ENCODE data around the gene GUCY1A2. TPM values are rescaled to one million over a fixed set of nuclear protein-coding genes. Genes with fewer than 3 reads are reported as not detected.

The GUCY1A2 gene
- total and polyA plus RNA-seq, 2 donors (not counting 3 experiments of a cell fraction or from before 2014, with no cell fraction given), result 0.02 to 0.03 TPM

DNA sequence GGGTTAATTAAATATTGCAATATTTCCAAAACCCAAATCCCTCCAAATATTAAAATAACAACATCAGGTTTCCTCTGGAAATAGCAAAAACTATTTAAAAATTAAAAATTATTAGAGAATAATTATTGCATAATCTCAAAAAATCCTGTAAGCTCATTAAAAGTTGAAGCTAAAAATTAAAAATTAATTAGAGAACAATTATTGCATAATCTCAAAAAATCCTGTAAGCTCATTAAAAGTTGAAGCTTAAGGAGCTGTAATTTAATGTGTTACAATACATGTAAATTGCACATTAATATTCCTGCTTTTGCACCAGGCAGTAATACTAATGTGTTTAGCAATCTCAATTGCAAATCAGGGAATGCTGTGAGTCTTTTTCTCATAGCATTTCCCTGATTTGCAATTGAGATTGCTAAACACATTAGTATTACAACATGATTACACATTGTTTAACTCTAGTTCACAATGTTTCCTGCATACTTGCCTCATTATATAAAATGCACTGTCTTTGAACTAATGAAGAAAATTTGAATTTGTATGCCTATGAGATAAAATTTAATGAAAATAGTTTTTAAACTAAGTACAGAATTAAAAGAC, 247.7 kb downstream of the GUCY1A2 start:
- no peak for DNase-seq (ENCODE audit: low read depth, low spot score)
- H3K27ac ChIP-seq (ENCODE audit: insufficient read depth, low read depth, low read length), result no peak overlapping the region
- ChIA-PET POLR2A (no interaction called here), CTCF (no interaction called here)
- H2AFZ ChIP-seq (ENCODE audit: low read depth, low read length), result no peak overlapping the region
- dilution Hi-C loops (cut with MboI; ENCODE audit: extremely low pct_ligation_motif_present, low sequenced_read_pairs) (no loop called here), intact Hi-C loops (cut with micrococcal nuclease) (no loop called here)
- no TSS peak for BruUV-seq (replicated peaks)
- H3K36me3 ChIP-seq (ENCODE audit: control insufficient read depth in 2 of 2, extremely low read depth in 1 of 2, insufficient read depth in 2 of 2, low read length in 2 of 2), result no peaks in the 10 kb centered on the region
- no peaks in the 10 kb centered on the region for H3K4me1 ChIP-seq (ENCODE audit: control insufficient read depth, extremely low read depth, insufficient read depth, low read length)
- TF ChIP-seq, protein P1, sequence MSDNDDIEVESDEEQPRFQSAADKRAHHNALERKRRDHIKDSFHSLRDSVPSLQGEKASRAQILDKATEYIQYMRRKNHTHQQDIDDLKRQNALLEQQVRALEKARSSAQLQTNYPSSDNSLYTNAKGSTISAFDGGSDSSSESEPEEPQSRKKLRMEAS (IDR thresholded peaks at IDR 0.05; ENCODE audit: insufficient read depth, insufficient read length), result no peak
- no peak for TF ChIP-seq POLR2A (IDR thresholded peaks at IDR 0.05; ENCODE audit: low read depth, low read length)
- TF ChIP-seq POLR2AphosphoS5 (IDR thresholded peaks at IDR 0.05; ENCODE audit: insufficient read depth, low read depth, low read length), result no peak
- no peak for TF ChIP-seq EZH2 (IDR thresholded peaks at IDR 0.05; ENCODE audit: borderline replicate concordance, low read depth, low read length, severe bottlenecking)
- no peak for TF ChIP-seq MYC (IDR thresholded peaks at IDR 0.05; ENCODE audit: low read depth, low read length)
- no peak overlapping the region for H3K9ac ChIP-seq (replicated peaks; ENCODE audit: extremely low read depth, insufficient read depth, low read length)
- no peak for FAIRE-seq
- H3K4me2 ChIP-seq (ENCODE audit: insufficient read depth, low read length), result no peak overlapping the region
- H3K9me3 ChIP-seq (replicated peaks; ENCODE audit: control insufficient read depth, insufficient read depth, low read length), result no peaks in the 10 kb centered on the region
- no peaks in the 10 kb centered on the region for H3K9me1 ChIP-seq (replicated peaks; ENCODE audit: control insufficient read depth, extremely low read depth, insufficient read depth, low read length)
- no peak overlapping the region for H3K4me3 ChIP-seq (replicated peaks in 1 of 3; ENCODE audit: insufficient read depth in 1 of 3, low read depth in 1 of 3, low read length in 3 of 3)
- no peaks in the 10 kb centered on the region for H3K27me3 ChIP-seq (ENCODE audit: control insufficient read depth in 2 of 2, insufficient read depth in 2 of 2, low read length in 2 of 2)
- H4K20me1 ChIP-seq (replicated peaks; ENCODE audit: control insufficient read depth, extremely low read depth, insufficient read depth, low read length), result no peaks in the 10 kb centered on the region
- H3K79me2 ChIP-seq (ENCODE audit: control insufficient read depth, insufficient read depth, low read length), result no peaks in the 10 kb centered on the region

DNA sequence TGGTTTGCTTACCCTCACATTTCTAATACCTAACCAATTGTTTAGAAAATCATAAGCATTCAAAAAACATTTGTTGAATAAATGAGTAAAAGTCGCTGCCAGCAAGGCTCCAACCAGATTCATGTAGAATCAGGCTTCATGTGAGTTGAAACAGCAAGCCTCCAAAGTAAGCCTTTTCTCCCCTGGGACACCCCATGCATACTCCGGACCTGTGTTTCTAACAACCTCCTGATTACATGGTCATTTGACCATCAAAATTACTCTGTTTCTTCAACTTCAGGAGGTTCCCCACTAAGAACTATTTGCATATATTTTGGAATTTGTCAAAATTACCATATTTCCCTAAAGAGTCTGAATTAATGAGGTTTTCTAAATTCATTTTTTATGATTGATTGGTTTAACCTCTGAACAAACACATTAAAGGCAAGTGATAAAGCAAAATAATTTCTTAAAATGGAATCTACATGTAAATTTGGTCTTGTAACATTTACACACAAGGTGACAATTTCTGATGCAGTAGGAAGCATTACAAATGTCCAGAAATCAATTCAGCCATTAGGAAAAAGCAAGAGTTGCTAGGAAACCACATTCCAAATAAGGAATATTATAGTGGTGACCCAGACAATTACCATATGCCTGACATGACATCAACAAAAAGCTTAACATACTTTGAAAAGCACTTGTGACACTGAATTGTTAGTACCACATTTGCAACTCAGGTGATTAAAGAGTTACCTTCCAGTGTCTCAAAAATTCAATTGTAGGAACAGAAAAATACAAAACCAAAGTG, 252.6 kb downstream of the GUCY1A2 start:
- Histone ChIP-seq H3K4me2 (ENCODE audit: insufficient read depth, low read length) (no peak overlapping the region), H3K27me3 (ENCODE audit: control insufficient read depth in 2 of 2, insufficient read depth in 2 of 2, low read length in 2 of 2) (no peaks in the 10 kb centered on the region), H3K36me3 (ENCODE audit: control insufficient read depth in 2 of 2, extremely low read depth in 1 of 2, insufficient read depth in 2 of 2, low read length in 2 of 2) (no peaks in the 10 kb centered on the region), H3K9ac (replicated peaks; ENCODE audit: extremely low read depth, insufficient read depth, low read length) (no peak overlapping the region), H2AFZ (ENCODE audit: low read depth, low read length) (no peak overlapping the region), H3K9me1 (replicated peaks; ENCODE audit: control insufficient read depth, extremely low read depth, insufficient read depth, low read length) (no peaks in the 10 kb centered on the region), H3K4me1 (ENCODE audit: control insufficient read depth, extremely low read depth, insufficient read depth, low read length) (no peaks in the 10 kb centered on the region), H3K79me2 (ENCODE audit: control insufficient read depth, insufficient read depth, low read length) (no peaks in the 10 kb centered on the region), H4K20me1 (replicated peaks; ENCODE audit: control insufficient read depth, extremely low read depth, insufficient read depth, low read length) (no peaks in the 10 kb centered on the region), H3K9me3 (replicated peaks; ENCODE audit: control insufficient read depth, insufficient read depth, low read length) (no peaks in the 10 kb centered on the region), H3K27ac (ENCODE audit: insufficient read depth, low read depth, low read length) (no peak overlapping the region), H3K4me3 (replicated peaks in 1 of 3; ENCODE audit: insufficient read depth in 1 of 3, low read depth in 1 of 3, low read length in 3 of 3) (no peak overlapping the region)
- BruUV-seq (replicated peaks), result no TSS peak
- dilution Hi-C loops (cut with MboI; ENCODE audit: extremely low pct_ligation_motif_present, low sequenced_read_pairs), result no loop called here
- CTCF ChIA-PET, result no interaction called here
- intact Hi-C loops (cut with micrococcal nuclease), result no loop called here
- no peak for FAIRE-seq
- DNase-seq (ENCODE audit: low read depth, low spot score), result no peak
- TF ChIP-seq POLR2AphosphoS5 (IDR thresholded peaks at IDR 0.05; ENCODE audit: insufficient read depth, low read depth, low read length) (no peak), EZH2 (IDR thresholded peaks at IDR 0.05; ENCODE audit: borderline replicate concordance, low read depth, low read length, severe bottlenecking) (no peak), POLR2A (IDR thresholded peaks at IDR 0.05; ENCODE audit: low read depth, low read length) (no peak), MYC (IDR thresholded peaks at IDR 0.05; ENCODE audit: low read depth, low read length) (no peak), JUN (IDR thresholded peaks at IDR 0.05; ENCODE audit: borderline replicate concordance, insufficient read depth, insufficient read length, low read depth) (no peak), FOS (IDR thresholded peaks at IDR 0.05; ENCODE audit: borderline replicate concordance, insufficient read depth, low read length) (no peak), GATA2 (IDR thresholded peaks at IDR 0.05; ENCODE audit: insufficient read depth, insufficient read length, low read depth, low read length) (no peak)
- TF ChIP-seq, protein P2, sequence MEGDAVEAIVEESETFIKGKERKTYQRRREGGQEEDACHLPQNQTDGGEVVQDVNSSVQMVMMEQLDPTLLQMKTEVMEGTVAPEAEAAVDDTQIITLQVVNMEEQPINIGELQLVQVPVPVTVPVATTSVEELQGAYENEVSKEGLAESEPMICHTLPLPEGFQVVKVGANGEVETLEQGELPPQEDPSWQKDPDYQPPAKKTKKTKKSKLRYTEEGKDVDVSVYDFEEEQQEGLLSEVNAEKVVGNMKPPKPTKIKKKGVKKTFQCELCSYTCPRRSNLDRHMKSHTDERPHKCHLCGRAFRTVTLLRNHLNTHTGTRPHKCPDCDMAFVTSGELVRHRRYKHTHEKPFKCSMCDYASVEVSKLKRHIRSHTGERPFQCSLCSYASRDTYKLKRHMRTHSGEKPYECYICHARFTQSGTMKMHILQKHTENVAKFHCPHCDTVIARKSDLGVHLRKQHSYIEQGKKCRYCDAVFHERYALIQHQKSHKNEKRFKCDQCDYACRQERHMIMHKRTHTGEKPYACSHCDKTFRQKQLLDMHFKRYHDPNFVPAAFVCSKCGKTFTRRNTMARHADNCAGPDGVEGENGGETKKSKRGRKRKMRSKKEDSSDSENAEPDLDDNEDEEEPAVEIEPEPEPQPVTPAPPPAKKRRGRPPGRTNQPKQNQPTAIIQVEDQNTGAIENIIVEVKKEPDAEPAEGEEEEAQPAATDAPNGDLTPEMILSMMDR (IDR thresholded peaks at IDR 0.05; ENCODE audit: extremely low read depth in 1 of 2, insufficient read depth in 1 of 2, low read depth in 1 of 2, low read length in 2 of 2), result no peak
- TF ChIP-seq, protein P1 (IDR thresholded peaks at IDR 0.05; ENCODE audit: insufficient read depth, insufficient read length), result no peak
- POLR2A ChIA-PET, result no interaction called here
